ENCODE measurements around the gene PRKRIP1.
"Not testable (repeated sequence)": the region's sequence is repeated elsewhere in the genome, so short reads cannot be mapped to it uniquely, and the experiment has no call there.

PRKRIP1 gene

GRCh38 chr7:102395873-102396709, at the start of gene PRKRIP1:
PRKRIP1 (plus strand) TSS chr7:102396363; CDS start chr7:102396412, 49 bp downstream.
- DNase-seq (ENCODE audit: low spot score) = peak; percentile 93

- DNase-seq (ENCODE audit: low spot score) = not testable (repeated sequence)
Measured at GRCh38 chr7:102346983-102347382, 49.2 kb upstream of the PRKRIP1 start.

- not testable (repeated sequence) for DNase-seq (ENCODE audit: low spot score)
Measured at GRCh38 chr7:102356344-102356743, 39.8 kb upstream of the PRKRIP1 start, which contains the start of gene SPDYE6. SPDYE6 (minus strand) TSS chr7:102356444; CDS start chr7:102356023, 421 bp downstream.

- DNase-seq (ENCODE audit: low spot score) = peak; percentile 99
Measured at GRCh38 chr7:102363549-102364393, 32.4 kb upstream of the PRKRIP1 start.

GRCh38 chr7:102364394-102364886, 31.7 kb upstream of the PRKRIP1 start:
- not testable (repeated sequence) for DNase-seq (ENCODE audit: low spot score)

- not testable (repeated sequence) for DNase-seq (ENCODE audit: low spot score)
Measured at GRCh38 chr7:102365390-102365789, 30.8 kb upstream of the PRKRIP1 start.

- DNase-seq (ENCODE audit: low spot score) = not testable (repeated sequence)
Measured at GRCh38 chr7:102370038-102370437, 26.1 kb upstream of the PRKRIP1 start.

- DNase-seq (ENCODE audit: low spot score) = not testable (repeated sequence)
Measured at GRCh38 chr7:102372796-102373195, 23.4 kb upstream of the PRKRIP1 start.

GRCh38 chr7:102376964-102377466, 19.1 kb upstream of the PRKRIP1 start:
- no peak for DNase-seq (ENCODE audit: low spot score)

GRCh38 chr7:102380837-102381236, 15.3 kb upstream of the PRKRIP1 start:
- not testable (repeated sequence) for DNase-seq (ENCODE audit: low spot score)

- not testable (repeated sequence) for DNase-seq (ENCODE audit: low spot score)
Measured at GRCh38 chr7:102381696-102382425, 14.3 kb upstream of the PRKRIP1 start.

GRCh38 chr7:102387064-102387463, 9.1 kb upstream of the PRKRIP1 start:
- no peak for DNase-seq (ENCODE audit: low spot score)

- DNase-seq (ENCODE audit: low spot score) = no peak
Measured at GRCh38 chr7:102389810-102390209, 6.4 kb upstream of the PRKRIP1 start.

GRCh38 chr7:102390697-102391484, 5.3 kb upstream of the PRKRIP1 start:
- DNase-seq (ENCODE audit: low spot score) = peak; percentile 62

GRCh38 chr7:102392330-102392729, 3.8 kb upstream of the PRKRIP1 start:
- no peak for DNase-seq (ENCODE audit: low spot score)

GRCh38 chr7:102393467-102393866, 2.7 kb upstream of the PRKRIP1 start:
- DNase-seq (ENCODE audit: low spot score) = no peak

- no peak for DNase-seq (ENCODE audit: low spot score)
Measured at GRCh38 chr7:102395592-102395872, 631 bp upstream of the PRKRIP1 start.

GRCh38 chr7:102396710-102397019, 502 bp downstream of the PRKRIP1 start:
- no peak for DNase-seq (ENCODE audit: low spot score)

GRCh38 chr7:102398543-102398942, 2.4 kb downstream of the PRKRIP1 start:
- DNase-seq (ENCODE audit: low spot score) = no peak

- DNase-seq (ENCODE audit: low spot score) = no peak
Measured at GRCh38 chr7:102400360-102400759, 4.2 kb downstream of the PRKRIP1 start.

GRCh38 chr7:102403563-102403962, 7.4 kb downstream of the PRKRIP1 start:
- DNase-seq (ENCODE audit: low spot score) = no peak

Measured in putamen (tissue), 1 donor.